Adrenal gland (tissue), 5 donors: ENCODE data around the gene ETFDH.
"Not testable (repeated sequence)": the region's sequence is repeated elsewhere in the genome, so short reads cannot be mapped to it uniquely, and the experiment has no call there.

Source experiments
- CTCF ChIP-seq, 6 experiments: fragments of 450-650 bp in 4 of 6; fragments of 200-600 bp in 2 of 6; sonication (generic) in 1 of 6; IDR thresholded peaks; 1 replicate in 5 of 6; 2 replicates in 1 of 6; pipeline versions ENCODE4 v1.5.1 to v1.8.0; 2016 to 2021; ENCODE audit warnings: antibody characterized with exemption in 6 of 6, mild to moderate bottlenecking in 2 of 6, moderate library complexity in 1 of 6
- POLR2A ChIP-seq, 2 donors: fragments of 450-650 bp; IDR thresholded peaks; one replicate each; pipeline ENCODE4 v1.6.1; 2017; ENCODE audit warnings: antibody characterized with exemption in 2 of 2, mild to moderate bottlenecking in 2 of 2, moderate library complexity in 1 of 2
- donor health status: DM: no; HTN: no; CAD: no.

DNA sequence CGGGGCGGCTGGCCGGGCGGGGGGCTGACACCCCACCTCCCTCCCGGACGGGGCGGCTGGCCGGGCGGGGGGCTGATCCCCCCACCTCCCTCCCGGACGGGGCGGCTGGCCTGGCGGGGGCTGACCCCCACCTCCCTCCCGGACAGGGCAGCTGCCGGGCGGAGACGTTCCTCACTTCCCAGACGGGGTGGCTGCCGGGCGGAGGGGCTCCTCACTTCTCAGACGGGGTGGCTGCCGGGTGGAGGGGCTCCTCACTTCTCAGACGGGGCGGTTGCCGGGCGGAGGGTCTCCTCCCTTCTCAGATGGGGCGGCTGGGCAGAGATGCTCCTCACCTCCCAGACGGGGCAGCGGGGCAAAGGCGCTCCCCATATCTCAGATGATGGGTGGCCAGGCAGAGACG, 74.4 kb downstream of the ETFDH start:
- TF ChIP-seq CTCF, POLR2A (IDR thresholded peaks at IDR 0.05): not testable (repeated sequence)
